Measurements from ENCODE around the gene PLBD2.

- TF ChIP-seq CTCF (IDR thresholded peaks at IDR 0.05; ENCODE audit: borderline replicate concordance, extremely low read depth, low read length, poor library complexity, severe bottlenecking) (no peak), EZH2 (IDR thresholded peaks at IDR 0.05; ENCODE audit: borderline replicate concordance, low read depth, low read length, severe bottlenecking) (no peak)
These were observed 56.2 kb downstream of the PLBD2 start for GRCh38 chr12:113414519-113415038.
